ENCODE measurements around the gene APBA2. TPM values are rescaled to one million over a fixed set of nuclear protein-coding genes. Genes with fewer than 3 reads are reported as not detected.

The APBA2 gene
- polyA plus RNA-seq, 2 of the 4 experiments (the other 2 are of a cell fraction): 11.4 to 12.6 TPM

- H3K9me3 ChIP-seq: no peaks in the 10 kb centered on the region
- no peak overlapping the region for H3K27ac ChIP-seq
- H3K4me2 ChIP-seq: no peak overlapping the region
- 90% methylated on average over 32 of the region's 32 CpGs for WGBS (ENCODE audit: missing lambda C conversion rate)
- no peak for TF ChIP-seq BHLHE40 (IDR thresholded peaks at IDR 0.05; ENCODE audit: low read depth, low read length)
- TF ChIP-seq NPAS2 (CRISPR knock-in tag; IDR thresholded peaks at IDR 0.05; ENCODE audit: borderline replicate concordance): no peak
- no peak for TF ChIP-seq BCL3 (IDR thresholded peaks at IDR 0.05)
- no peak for TF ChIP-seq CHD2 (IDR thresholded peaks at IDR 0.05; ENCODE audit: low read length, partially characterized antibody)
- TF ChIP-seq ZC3H11A (IDR thresholded peaks at IDR 0.05): no peak
- no peak for TF ChIP-seq RNF2 (IDR thresholded peaks at IDR 0.05; ENCODE audit: borderline replicate concordance, low read depth)
- TF ChIP-seq CHD4 (IDR thresholded peaks at IDR 0.05; ENCODE audit: borderline replicate concordance): no peak
- no peak for TF ChIP-seq CBX2 (IDR thresholded peaks at IDR 0.05; ENCODE audit: borderline replicate concordance, low read depth)
- TF ChIP-seq SMC3 (IDR thresholded peaks at IDR 0.05): no peak
- TF ChIP-seq TP53 (CRISPR knock-in tag; IDR thresholded peaks at IDR 0.05): no peak
- TF ChIP-seq HOXA7 (CRISPR knock-in tag; IDR thresholded peaks at IDR 0.05): no peak
- H3K4me1 ChIP-seq: no peaks in the 10 kb centered on the region
- no peak for ATAC-seq
- FAIRE-seq: no peak
- H3K4me3 ChIP-seq: no peak overlapping the region
- no peak for DNase-seq (ENCODE audit: low read depth in 1 of 2, low spot score in 1 of 2)
- ChIA-PET POLR2A (no interaction called here), CTCF (interaction anchor here (1.1 to 13.8 kb wide), 5 partner anchors 8 to 451 kb away, joined by 3 to 116 read pairs (median 6); no protein-coding TSS in a partner anchor)
Measured at GRCh38 chr15:29116970-29117700, 231.4 kb downstream of the APBA2 start.

DNA sequence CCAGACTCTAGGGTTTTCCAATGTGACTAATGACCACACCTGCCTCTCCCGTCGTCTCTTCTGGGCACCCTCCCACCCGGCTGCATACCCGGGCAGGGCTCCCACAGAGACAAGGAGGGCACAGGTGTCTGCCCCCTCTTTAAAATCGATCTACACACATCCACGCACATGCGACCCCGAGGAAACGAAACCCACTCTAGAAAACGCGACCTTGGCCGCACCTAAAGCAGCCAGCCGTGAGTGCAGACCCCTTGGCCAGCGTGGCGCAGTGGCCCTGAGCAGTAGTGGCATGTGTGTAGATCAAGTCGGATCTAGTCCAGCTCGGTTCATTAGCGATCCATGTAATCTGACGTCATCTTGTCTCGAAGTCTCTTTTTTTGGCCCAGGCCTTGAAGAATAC lies 232.0 kb downstream of the APBA2 start:
- no peaks in the 10 kb centered on the region for H3K4me1 ChIP-seq
- TF ChIP-seq HMGXB4 (CRISPR knock-in tag; IDR thresholded peaks at IDR 0.05; ENCODE audit: borderline replicate concordance) (no peak), KDM1A (IDR thresholded peaks at IDR 0.05; ENCODE audit: low read depth) (no peak), FOSB (CRISPR knock-in tag; IDR thresholded peaks at IDR 0.05) (no peak), RARB (CRISPR knock-in tag; IDR thresholded peaks at IDR 0.05) (no peak), PHF8 (IDR thresholded peaks at IDR 0.05; ENCODE audit: borderline replicate concordance, low read depth) (no peak), SMC3 (IDR thresholded peaks at IDR 0.05) (no peak), BCL3 (IDR thresholded peaks at IDR 0.05) (no peak)
- no peak overlapping the region for H3K4me3 ChIP-seq
- H3K9me3 ChIP-seq: no peaks in the 10 kb centered on the region
- no peak for DNase-seq (ENCODE audit: low read depth in 1 of 2, low spot score in 1 of 2)
- ChIA-PET CTCF (interaction anchor here (0.5 to 13.8 kb wide), 4 partner anchors 13 to 842 kb away, joined by 3 to 116 read pairs (median 6); no protein-coding TSS in a partner anchor), POLR2A (no interaction called here)
- no peak overlapping the region for H3K27ac ChIP-seq
- 77% methylated on average over 20 of the region's 20 CpGs for WGBS (ENCODE audit: missing lambda C conversion rate)
- no peak for ATAC-seq
- no peak overlapping the region for H3K4me2 ChIP-seq
- FAIRE-seq: no peak

DNA sequence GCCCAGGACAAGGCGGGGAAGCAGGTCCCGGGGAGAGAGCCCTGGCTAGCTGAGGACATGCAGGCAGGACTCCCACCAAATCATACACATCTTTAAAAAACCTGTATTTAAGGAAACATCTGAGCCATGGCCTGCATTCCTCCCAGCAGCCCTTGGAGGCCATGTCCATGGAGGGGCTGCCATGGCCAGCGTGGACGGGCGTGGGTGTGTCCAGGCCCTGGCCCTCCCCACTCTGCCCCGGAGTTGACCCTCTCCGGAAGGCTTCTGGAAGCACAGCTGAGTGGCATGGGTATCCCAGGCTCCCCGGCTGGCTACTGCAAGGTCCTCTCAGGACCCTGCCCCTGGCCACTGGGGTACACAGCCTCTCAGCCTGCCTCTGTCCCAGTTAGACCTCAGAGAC lies 234.1 kb downstream of the APBA2 start:
- WGBS (ENCODE audit: missing lambda C conversion rate): 57% methylated on average over 5 of the region's 8 CpGs
- ChIA-PET CTCF (interaction anchor here (3.8 to 13.8 kb wide), 2 partner anchors 15 to 20 kb away, joined by 17 to 116 read pairs; no protein-coding TSS in a partner anchor), POLR2A (no interaction called here)
- no peak overlapping the region for H3K27ac ChIP-seq
- H3K4me1 ChIP-seq: no peaks in the 10 kb centered on the region
- H3K4me3 ChIP-seq: no peak overlapping the region
- H3K9me3 ChIP-seq: no peaks in the 10 kb centered on the region
- no peak for DNase-seq (ENCODE audit: low read depth in 1 of 2, low spot score in 1 of 2)
- ATAC-seq: no peak; a peak in 1 of 6 replicates
- no peak for FAIRE-seq
- no peak overlapping the region for H3K4me2 ChIP-seq
- no peak for TF ChIP-seq MAZ (IDR thresholded peaks at IDR 0.05; ENCODE audit: borderline replicate concordance, low read depth, low read length)
- TF ChIP-seq FOSL2 (IDR thresholded peaks at IDR 0.05): no peak
- no peak for TF ChIP-seq FOSL2 (CRISPR knock-in tag; IDR thresholded peaks at IDR 0.05)
- no peak for TF ChIP-seq ZNF302 (CRISPR knock-in tag; IDR thresholded peaks at IDR 0.05)
- TF ChIP-seq MYC (IDR thresholded peaks at IDR 0.05; ENCODE audit: borderline replicate concordance, low read length): no peak
- TF ChIP-seq NPAS2 (CRISPR knock-in tag; IDR thresholded peaks at IDR 0.05; ENCODE audit: borderline replicate concordance): no peak
- TF ChIP-seq JUN (IDR thresholded peaks at IDR 0.05): no peak
- TF ChIP-seq TP53 (CRISPR knock-in tag; IDR thresholded peaks at IDR 0.05): no peak
- TF ChIP-seq GATA3 (IDR thresholded peaks at IDR 0.05; ENCODE audit: borderline replicate concordance): no peak
- TF ChIP-seq HOXB13 (CRISPR knock-in tag; IDR thresholded peaks at IDR 0.05; ENCODE audit: low read depth): no peak
- TF ChIP-seq EHMT2 (IDR thresholded peaks at IDR 0.05; ENCODE audit: low read depth): no peak
- no peak for TF ChIP-seq PBX3 (IDR thresholded peaks at IDR 0.05)
- TF ChIP-seq ZC3H11A (IDR thresholded peaks at IDR 0.05): no peak
- no peak for TF ChIP-seq MAFK (IDR thresholded peaks at IDR 0.05; ENCODE audit: partially characterized antibody)
- no peak for TF ChIP-seq EHF (CRISPR knock-in tag; IDR thresholded peaks at IDR 0.05)
- no peak for TF ChIP-seq RNF2 (IDR thresholded peaks at IDR 0.05; ENCODE audit: borderline replicate concordance, low read depth)
- no peak for TF ChIP-seq BHLHE40 (IDR thresholded peaks at IDR 0.05; ENCODE audit: low read depth, low read length)
- TF ChIP-seq CBX8 (IDR thresholded peaks at IDR 0.05): no peak
